ENCODE measurements around the gene KANK4.
A peak's percentile ranks its signal among the peaks of the same experiment; 100 is the strongest.

The KANK4 gene

GRCh38 chr1:62281922-62282555 lies 37.2 kb downstream of the KANK4 start:
- TF ChIP-seq PAX5 (IDR thresholded peaks at IDR 0.05; ENCODE audit: insufficient read depth, low read length, severe bottlenecking) (no peak), SPI1 (IDR thresholded peaks at IDR 0.05; ENCODE audit: low read depth, low read length) (no peak), POLR2AphosphoS5 (IDR thresholded peaks at IDR 0.05; ENCODE audit: low read depth, low read length) (no peak), POU2F2 (IDR thresholded peaks at IDR 0.05; ENCODE audit: low read depth, low read length) (no peak), TAF1 (IDR thresholded peaks at IDR 0.05; ENCODE audit: low read depth, low read length) (no peak), POLR2A (IDR thresholded peaks at IDR 0.05; ENCODE audit: low read depth, low read length) (no peak)
- FAIRE-seq, result no peak
- no peak for DNase-seq (ENCODE audit: insufficient read length, low spot score)

GRCh38 chr1:62280960-62281465 lies 38.2 kb downstream of the KANK4 start:
- no peak for TF ChIP-seq POLR2AphosphoS5 (IDR thresholded peaks at IDR 0.05; ENCODE audit: low read depth, low read length)
- no peak for TF ChIP-seq POLR2A (IDR thresholded peaks at IDR 0.05; ENCODE audit: low read depth, low read length)
- no peak for TF ChIP-seq POU2F2 (IDR thresholded peaks at IDR 0.05; ENCODE audit: low read depth, low read length)
- TF ChIP-seq TAF1 (IDR thresholded peaks at IDR 0.05; ENCODE audit: low read depth, low read length), result no peak
- TF ChIP-seq SPI1 (IDR thresholded peaks at IDR 0.05; ENCODE audit: low read depth, low read length), result no peak
- no peak for TF ChIP-seq PAX5 (IDR thresholded peaks at IDR 0.05; ENCODE audit: insufficient read depth, low read length, severe bottlenecking)
- FAIRE-seq (no peak), DNase-seq (ENCODE audit: insufficient read length, low spot score) (no peak)

GRCh38 chr1:62280150-62280549 lies 39.1 kb downstream of the KANK4 start:
- FAIRE-seq, result no peak
- no peak for TF ChIP-seq POLR2A (IDR thresholded peaks at IDR 0.05; ENCODE audit: low read depth, low read length)
- TF ChIP-seq SPI1 (IDR thresholded peaks at IDR 0.05; ENCODE audit: low read depth, low read length), result no peak
- TF ChIP-seq POLR2AphosphoS5 (IDR thresholded peaks at IDR 0.05; ENCODE audit: low read depth, low read length), result no peak
- no peak for TF ChIP-seq TAF1 (IDR thresholded peaks at IDR 0.05; ENCODE audit: low read depth, low read length)
- no peak for TF ChIP-seq POU2F2 (IDR thresholded peaks at IDR 0.05; ENCODE audit: low read depth, low read length)
- no peak for TF ChIP-seq PAX5 (IDR thresholded peaks at IDR 0.05; ENCODE audit: insufficient read depth, low read length, severe bottlenecking)
- DNase-seq (ENCODE audit: insufficient read length, low spot score), result no peak

GRCh38 chr1:62276791-62277190 lies 42.4 kb downstream of the KANK4 start:
- TF ChIP-seq TAF1 (IDR thresholded peaks at IDR 0.05; ENCODE audit: low read depth, low read length) (no peak), POU2F2 (IDR thresholded peaks at IDR 0.05; ENCODE audit: low read depth, low read length) (no peak), POLR2A (IDR thresholded peaks at IDR 0.05; ENCODE audit: low read depth, low read length) (no peak), PAX5 (IDR thresholded peaks at IDR 0.05; ENCODE audit: insufficient read depth, low read length, severe bottlenecking) (no peak), POLR2AphosphoS5 (IDR thresholded peaks at IDR 0.05; ENCODE audit: low read depth, low read length) (no peak), SPI1 (IDR thresholded peaks at IDR 0.05; ENCODE audit: low read depth, low read length) (no peak)
- DNase-seq (ENCODE audit: insufficient read length, low spot score) (no peak), FAIRE-seq (no peak)

- TF ChIP-seq PAX5 (IDR thresholded peaks at IDR 0.05; ENCODE audit: insufficient read depth, low read length, severe bottlenecking), result no peak
- no peak for TF ChIP-seq TAF1 (IDR thresholded peaks at IDR 0.05; ENCODE audit: low read depth, low read length)
- TF ChIP-seq POLR2AphosphoS5 (IDR thresholded peaks at IDR 0.05; ENCODE audit: low read depth, low read length), result no peak
- no peak for TF ChIP-seq SPI1 (IDR thresholded peaks at IDR 0.05; ENCODE audit: low read depth, low read length)
- TF ChIP-seq POU2F2 (IDR thresholded peaks at IDR 0.05; ENCODE audit: low read depth, low read length), result no peak
- no peak for TF ChIP-seq POLR2A (IDR thresholded peaks at IDR 0.05; ENCODE audit: low read depth, low read length)
- DNase-seq (ENCODE audit: insufficient read length, low spot score), result no peak
- no peak for FAIRE-seq
Measured at GRCh38 chr1:62274496-62275485, 44.4 kb downstream of the KANK4 start.

GRCh38 chr1:62273953-62274352 lies 45.3 kb downstream of the KANK4 start:
- FAIRE-seq (no peak), DNase-seq (ENCODE audit: insufficient read length, low spot score) (no peak)
- TF ChIP-seq PAX5 (IDR thresholded peaks at IDR 0.05; ENCODE audit: insufficient read depth, low read length, severe bottlenecking), result no peak
- TF ChIP-seq TAF1 (IDR thresholded peaks at IDR 0.05; ENCODE audit: low read depth, low read length), result no peak
- no peak for TF ChIP-seq POU2F2 (IDR thresholded peaks at IDR 0.05; ENCODE audit: low read depth, low read length)
- no peak for TF ChIP-seq POLR2AphosphoS5 (IDR thresholded peaks at IDR 0.05; ENCODE audit: low read depth, low read length)
- TF ChIP-seq SPI1 (IDR thresholded peaks at IDR 0.05; ENCODE audit: low read depth, low read length), result no peak
- no peak for TF ChIP-seq POLR2A (IDR thresholded peaks at IDR 0.05; ENCODE audit: low read depth, low read length)

- DNase-seq (ENCODE audit: insufficient read length, low spot score), result peak; percentile 33
- FAIRE-seq, result peak; percentile 78
- TF ChIP-seq POLR2AphosphoS5 (IDR thresholded peaks at IDR 0.05; ENCODE audit: low read depth, low read length), result no peak
- TF ChIP-seq POLR2A (IDR thresholded peaks at IDR 0.05; ENCODE audit: low read depth, low read length), result no peak
- TF ChIP-seq SPI1 (IDR thresholded peaks at IDR 0.05; ENCODE audit: low read depth, low read length), result peak; percentile 45; the same call in 1 of the 2 replicates
Measured at GRCh38 chr1:62271948-62272728, 47.1 kb downstream of the KANK4 start.

GRCh38 chr1:62271134-62271533 lies 48.1 kb downstream of the KANK4 start:
- no peak for DNase-seq (ENCODE audit: insufficient read length, low spot score)
- no peak for TF ChIP-seq POLR2A (IDR thresholded peaks at IDR 0.05; ENCODE audit: low read depth, low read length)
- TF ChIP-seq TAF1 (IDR thresholded peaks at IDR 0.05; ENCODE audit: low read depth, low read length), result no peak
- FAIRE-seq, result no peak

All from GM12891 (cell line).